HG02610 (cell line): ENCODE measurements around the gene ADD3.

Experiments used
- ATAC-seq: cut with Tn5 transposase; IDR thresholded peaks from one replicate; pipeline ENCODE4 v1.9.1; 2021; ENCODE audit warnings: mild to moderate bottlenecking, moderate library complexity; ENCODE audit not compliant: unreplicated experiment

ADD3 gene

GRCh38 chr10:110170142-110170971, 162.6 kb downstream of the ADD3 start:
- ATAC-seq, result no peak

- ATAC-seq, result no peak
Observed at GRCh38 chr10:110171032-110171431, 163.2 kb downstream of the ADD3 start.

- ATAC-seq, result no peak
Observed at GRCh38 chr10:110172155-110172554, 164.4 kb downstream of the ADD3 start.

GRCh38 chr10:110174201-110174600, 166.4 kb downstream of the ADD3 start:
- ATAC-seq, result no peak

GRCh38 chr10:110174816-110175215, 167.0 kb downstream of the ADD3 start:
- no peak for ATAC-seq

- no peak for ATAC-seq
Observed at GRCh38 chr10:110175406-110175805, 167.6 kb downstream of the ADD3 start.

DNA sequence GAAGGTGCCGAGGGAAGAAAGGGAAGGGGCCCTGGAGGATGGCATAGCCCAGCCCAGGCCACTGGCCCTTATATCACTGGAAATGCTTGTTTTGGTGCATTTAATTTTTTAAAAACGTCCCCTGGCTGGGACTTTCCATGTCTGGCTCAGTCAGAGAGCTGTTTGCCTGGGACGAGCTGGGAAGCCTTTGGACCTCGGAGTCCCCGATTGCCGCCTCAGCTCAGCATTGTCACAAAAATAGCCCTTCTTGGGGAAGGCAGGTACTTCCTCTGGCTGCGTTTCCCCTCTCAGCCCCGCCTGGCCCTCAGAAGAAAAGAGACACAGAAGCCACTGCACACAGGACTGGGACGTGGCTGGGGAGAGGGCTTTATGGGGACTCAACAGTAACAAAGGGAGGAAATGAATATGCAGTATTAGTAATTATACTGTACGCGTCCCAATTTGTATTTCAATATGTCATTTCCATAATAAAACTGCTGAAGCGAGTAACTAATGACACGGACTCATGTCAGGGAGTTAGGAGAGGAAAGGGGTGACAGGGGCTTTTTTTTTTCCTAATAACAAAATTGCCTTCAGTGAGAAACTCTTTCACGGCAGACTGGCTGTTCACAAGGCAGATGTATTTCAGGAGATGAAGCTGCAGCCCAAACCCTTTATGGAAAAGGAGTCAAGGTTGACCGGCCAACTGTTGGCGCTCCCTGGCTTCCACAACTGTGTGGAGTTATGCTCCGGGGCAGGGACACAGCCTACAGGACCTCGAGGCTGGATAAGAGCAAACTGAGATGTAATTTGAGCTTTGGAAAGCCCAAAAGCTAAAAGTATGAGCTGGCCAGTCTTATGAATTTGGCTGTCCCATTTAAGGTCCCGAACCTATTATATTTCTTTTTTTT, 168.6 kb downstream of the ADD3 start:
- no peak for ATAC-seq

GRCh38 chr10:110179220-110179619, 171.4 kb downstream of the ADD3 start:
- no peak for ATAC-seq

- ATAC-seq, result no peak
Observed at GRCh38 chr10:110181451-110181850, 173.7 kb downstream of the ADD3 start.

GRCh38 chr10:110181911-110182310, 174.1 kb downstream of the ADD3 start:
- ATAC-seq, result no peak

- ATAC-seq, result no peak
Observed at GRCh38 chr10:110184398-110184797, 176.6 kb downstream of the ADD3 start.
